Measurements from ENCODE around the gene SOX6.
"Not testable (repeated sequence)": the region's sequence is repeated elsewhere in the genome, so short reads cannot be mapped to it uniquely, and the experiment has no call there.

Gene SOX6

GRCh38 chr11:16184588-16184987 is 171.8 kb downstream of the SOX6 start:
- DNase-seq: no peak

GRCh38 chr11:16182553-16182952 is 173.8 kb downstream of the SOX6 start:
- no peak for DNase-seq

- DNase-seq: no peak
Observed at GRCh38 chr11:16180868-16181267, 175.5 kb downstream of the SOX6 start.

GRCh38 chr11:16179676-16180075 is 176.7 kb downstream of the SOX6 start:
- no peak for DNase-seq

GRCh38 chr11:16178273-16178672 is 178.1 kb downstream of the SOX6 start:
- no peak for DNase-seq

- no peak for DNase-seq
Observed at GRCh38 chr11:16177688-16178087, 178.7 kb downstream of the SOX6 start.

GRCh38 chr11:16173798-16174197 is 182.5 kb downstream of the SOX6 start:
- no peak for DNase-seq

GRCh38 chr11:16171882-16172281 is 184.5 kb downstream of the SOX6 start:
- DNase-seq: no peak

- no peak for DNase-seq
Observed at GRCh38 chr11:16169956-16170847, 186.1 kb downstream of the SOX6 start.

- DNase-seq: no peak
Observed at GRCh38 chr11:16169541-16169940, 186.8 kb downstream of the SOX6 start.

GRCh38 chr11:16167706-16168487 is 188.4 kb downstream of the SOX6 start:
- DNase-seq: no peak

GRCh38 chr11:16166571-16166970 is 189.8 kb downstream of the SOX6 start:
- DNase-seq: no peak

GRCh38 chr11:16160146-16160545 is 196.2 kb downstream of the SOX6 start:
- no peak for DNase-seq

GRCh38 chr11:16158426-16158994 is 197.8 kb downstream of the SOX6 start:
- DNase-seq: no peak

GRCh38 chr11:16157327-16157726 is 199.0 kb downstream of the SOX6 start:
- no peak for DNase-seq

GRCh38 chr11:16155448-16155847 is 200.9 kb downstream of the SOX6 start:
- no peak for DNase-seq

GRCh38 chr11:16154715-16155396 is 201.5 kb downstream of the SOX6 start:
- no peak for DNase-seq

- no peak for DNase-seq
Observed at GRCh38 chr11:16153951-16154350, 202.4 kb downstream of the SOX6 start.

- DNase-seq: no peak
Observed at GRCh38 chr11:16151138-16151537, 205.2 kb downstream of the SOX6 start.

- DNase-seq: no peak
Observed at GRCh38 chr11:16149476-16149875, 206.9 kb downstream of the SOX6 start.

GRCh38 chr11:16148301-16148931 is 207.9 kb downstream of the SOX6 start:
- DNase-seq: no peak

GRCh38 chr11:16146980-16147379 is 209.4 kb downstream of the SOX6 start:
- not testable (repeated sequence) for DNase-seq
